ENCODE measurements around the gene SUPT3H.

GRCh38 chr6:45138765-45139164 is 239.0 kb downstream of the SUPT3H start:
- TF ChIP-seq CTCF (optimal IDR thresholded peaks at IDR 0.05 in 1 of 3, IDR thresholded peaks at IDR 0.05 in 1 of 3, conservative IDR thresholded peaks at IDR 0.05 in 1 of 3; ENCODE audit: extremely low read depth in 1 of 3, insufficient read depth in 2 of 3, low read length in 3 of 3), result no peak
- TF ChIP-seq EZH2 (IDR thresholded peaks at IDR 0.05; ENCODE audit: low read length), result no peak
